Colonic mucosa (tissue), 4 donors: Measurements from ENCODE around the gene DLG2. TPM values are rescaled to one million over a fixed set of nuclear protein-coding genes. Genes with fewer than 3 reads are reported as not detected.

Experiments
- DNase-seq: peaks from one replicate; pipeline ENCODE4 v3.0.0-alpha.2; 2020
- H3K27ac ChIP-seq: fragments of 200-600 bp; one replicate; pipeline ENCODE4 v1.8.0; 2021
- H3K27me3 ChIP-seq: fragments of 200-600 bp; one replicate; pipeline ENCODE4 v1.8.0; 2021
- H3K36me3 ChIP-seq: fragments of 200-600 bp; one replicate; pipeline ENCODE4 v1.8.0; 2021
- H3K4me1 ChIP-seq: fragments of 200-600 bp; one replicate; pipeline ENCODE4 v1.8.0; 2021; ENCODE audit warnings: mild to moderate bottlenecking
- H3K4me3 ChIP-seq: fragments of 200-600 bp; one replicate; pipeline ENCODE4 v1.8.0; 2021
- H3K9ac ChIP-seq, 2 donors: one replicate each; pipeline ENCODE4 v1.7.0; 2013; ENCODE audit warnings: control low read depth in 2 of 2, low read depth in 2 of 2, low read length in 2 of 2
- H3K9me3 ChIP-seq: fragments of 200-600 bp; one replicate; pipeline ENCODE4 v1.8.0; 2021
- CTCF ChIP-seq: fragments of 200-600 bp; IDR thresholded peaks from one replicate; pipeline ENCODE4 v1.8.0; 2022; ENCODE audit warnings: antibody characterized with exemption, mild to moderate bottlenecking
- intact Hi-C: fragments of 100-400 bp; cut with DNase I; formaldehyde crosslinking; loops from one replicate; pipeline ENCODE4 v1.14.1; 2022
- total RNA-seq, 2 donors: library from RNA; stranded (reverse); fragmentation: NEBNext Ultra II Directional in 1 of 2; extraction: Animal tissue kit (Norgen Biotek cat#: 25700) in 1 of 2; gene quantifications; one replicate each; pipeline ENCODE4 v1.2.1, GENCODE V29; 2021
- donor health status: healthy.
- donor health status: DM: no; HTN: no; CAD: no.
- donor health status: DM: no; HTN: no; CAD: no.

Gene DLG2
- total RNA-seq, 2 donors from 2014 or later: 1.4 to 3.3 TPM

GRCh38 chr11:84383576-84383975 lies 1243.6 kb downstream of the DLG2 start:
- no peak for DNase-seq
- no peaks in the 10 kb centered on the region for H3K4me1 ChIP-seq
- no peak for TF ChIP-seq CTCF
- H3K36me3 ChIP-seq: no peaks in the 10 kb centered on the region
- H3K4me3 ChIP-seq: no peak overlapping the region
- H3K27me3 ChIP-seq: no peaks in the 10 kb centered on the region
- H3K27ac ChIP-seq: no peak overlapping the region
- no peaks in the 10 kb centered on the region for H3K9me3 ChIP-seq
- H3K9ac ChIP-seq: no peak overlapping the region
- intact Hi-C loops: no loop called here

GRCh38 chr11:84381666-84382065 lies 1245.5 kb downstream of the DLG2 start:
- intact Hi-C loops: no loop called here
- no peak for DNase-seq
- H3K4me1 ChIP-seq: no peaks in the 10 kb centered on the region

GRCh38 chr11:84372381-84372950 lies 1254.7 kb downstream of the DLG2 start:
- Histone ChIP-seq H3K4me3 (no peak overlapping the region), H3K4me1 (no peaks in the 10 kb centered on the region), H3K27ac (no peak overlapping the region), H3K9me3 (no peaks in the 10 kb centered on the region), H3K9ac (no peak overlapping the region), H3K27me3 (no peaks in the 10 kb centered on the region), H3K36me3 (no peaks in the 10 kb centered on the region)
- intact Hi-C loops: no loop called here
- no peak for DNase-seq
- no peak for TF ChIP-seq CTCF

More at GRCh38 chr11:84381666-84382065, 1245.5 kb downstream of the DLG2 start:
- Histone ChIP-seq H3K9me3 (no peaks in the 10 kb centered on the region), H3K9ac (no peak overlapping the region), H3K27me3 (no peaks in the 10 kb centered on the region), H3K27ac (no peak overlapping the region), H3K4me3 (no peak overlapping the region), H3K36me3 (no peaks in the 10 kb centered on the region)
- no peak for TF ChIP-seq CTCF

- Histone ChIP-seq H3K27me3 (no peaks in the 10 kb centered on the region), H3K9ac (no peak overlapping the region), H3K36me3 (no peaks in the 10 kb centered on the region), H3K4me1 (no peaks in the 10 kb centered on the region), H3K4me3 (no peak overlapping the region), H3K27ac (no peak overlapping the region), H3K9me3 (no peaks in the 10 kb centered on the region)
- DNase-seq: no peak
- no peak for TF ChIP-seq CTCF
- intact Hi-C loops: no loop called here
Observed at GRCh38 chr11:84358034-84358433, 1269.1 kb downstream of the DLG2 start.

- Histone ChIP-seq H3K9ac (no peak overlapping the region), H3K27ac (no peak overlapping the region)
- intact Hi-C loops: no loop called here
Observed at GRCh38 chr11:84355911-84356310, 1271.2 kb downstream of the DLG2 start.

More at GRCh38 chr11:84355911-84356310, 1271.2 kb downstream of the DLG2 start:
- Histone ChIP-seq H3K9me3 (no peaks in the 10 kb centered on the region), H3K27me3 (no peaks in the 10 kb centered on the region), H3K36me3 (no peaks in the 10 kb centered on the region), H3K4me1 (no peaks in the 10 kb centered on the region), H3K4me3 (no peak overlapping the region)
- DNase-seq: no peak
- no peak for TF ChIP-seq CTCF
